ENCODE results near the gene CNDP2. TPM values are rescaled to one million over a fixed set of nuclear protein-coding genes. Genes with fewer than 3 reads are reported as not detected.

Gene CNDP2
- total RNA-seq, 1 experiment from 2014 or later = 161 TPM

DNA sequence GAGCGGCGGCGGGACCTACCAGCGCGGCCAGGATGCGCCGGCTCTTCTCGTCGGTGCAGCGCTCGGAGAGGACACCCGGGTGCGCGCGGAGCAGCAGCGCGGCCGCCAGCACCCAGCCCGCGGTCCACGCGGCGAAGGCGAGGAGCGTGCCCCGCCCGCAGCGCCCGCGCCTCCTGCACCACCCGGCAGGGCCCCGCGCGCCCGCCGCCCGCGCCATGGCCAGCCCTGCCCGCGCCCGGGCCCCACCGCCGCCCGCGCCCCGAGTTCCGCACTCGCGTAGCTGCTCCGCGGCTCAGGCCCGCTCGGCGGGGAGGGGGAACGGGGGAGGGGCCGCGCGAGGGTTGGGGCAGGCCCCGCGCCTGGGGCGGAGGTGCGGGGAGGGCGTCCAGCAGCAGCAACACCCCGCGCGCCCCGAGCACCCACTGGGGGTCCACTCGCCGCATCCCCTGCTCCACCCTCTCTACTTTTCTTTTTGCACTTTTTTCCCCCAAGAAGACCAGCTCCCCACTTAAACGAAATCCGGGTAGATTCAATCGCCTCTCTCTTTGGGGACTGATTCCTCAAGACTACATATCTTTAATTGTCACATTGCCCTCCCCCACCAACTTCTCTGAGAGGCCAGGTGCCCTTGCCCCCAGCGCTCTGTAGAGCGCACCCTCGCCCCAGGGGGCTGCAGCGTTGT lies 39.0 kb upstream of the CNDP2 start, which contains the start of gene DIPK1C:
Gene DIPK1C, minus strand, starts transcription at position 266 of the 682 bp plus-strand sequence. Its CDS starts 49 bp downstream, at position 217.
- BruUV-seq (replicated peaks) = no TSS peak
- Histone ChIP-seq H3K4me2 (no peak within 1 kb of the TSS), H3K9me3 (ENCODE audit: insufficient read depth, low read depth) (no peaks in the 10 kb centered on the region), H3K4me1 (replicated peaks; ENCODE audit: insufficient read depth) (no peaks in the 10 kb centered on the region), H4K20me1 (ENCODE audit: insufficient read depth) (no peaks in the 10 kb centered on the region), H3K9me2 (ENCODE audit: insufficient read depth) (no peaks in the 10 kb centered on the region), H3K36me3 (ENCODE audit: low read depth) (no peaks in the 10 kb centered on the region), H3K27me3 (ENCODE audit: insufficient read depth, low read depth) (peaks cover 77% of the 10 kb centered on the region), H2AFZ (no peak within 1 kb of the TSS), H3K4me3 (no peak within 1 kb of the TSS), H3F3A (ENCODE audit: insufficient read depth, low read depth) (no peaks in the 10 kb centered on the region), H3K79me2 (ENCODE audit: low read depth) (no peaks in the 10 kb centered on the region), H3K27ac (no peak within 1 kb of the TSS)
- CTCF ChIA-PET = no interaction called here
- DNase-seq = no peak
- POLR2A ChIA-PET (ENCODE audit: unreplicated experiment) = no interaction called here
- intact Hi-C loops (cut with micrococcal nuclease; ENCODE audit: unreplicated experiment) = no loop called here
- TF ChIP-seq, protein P1, sequence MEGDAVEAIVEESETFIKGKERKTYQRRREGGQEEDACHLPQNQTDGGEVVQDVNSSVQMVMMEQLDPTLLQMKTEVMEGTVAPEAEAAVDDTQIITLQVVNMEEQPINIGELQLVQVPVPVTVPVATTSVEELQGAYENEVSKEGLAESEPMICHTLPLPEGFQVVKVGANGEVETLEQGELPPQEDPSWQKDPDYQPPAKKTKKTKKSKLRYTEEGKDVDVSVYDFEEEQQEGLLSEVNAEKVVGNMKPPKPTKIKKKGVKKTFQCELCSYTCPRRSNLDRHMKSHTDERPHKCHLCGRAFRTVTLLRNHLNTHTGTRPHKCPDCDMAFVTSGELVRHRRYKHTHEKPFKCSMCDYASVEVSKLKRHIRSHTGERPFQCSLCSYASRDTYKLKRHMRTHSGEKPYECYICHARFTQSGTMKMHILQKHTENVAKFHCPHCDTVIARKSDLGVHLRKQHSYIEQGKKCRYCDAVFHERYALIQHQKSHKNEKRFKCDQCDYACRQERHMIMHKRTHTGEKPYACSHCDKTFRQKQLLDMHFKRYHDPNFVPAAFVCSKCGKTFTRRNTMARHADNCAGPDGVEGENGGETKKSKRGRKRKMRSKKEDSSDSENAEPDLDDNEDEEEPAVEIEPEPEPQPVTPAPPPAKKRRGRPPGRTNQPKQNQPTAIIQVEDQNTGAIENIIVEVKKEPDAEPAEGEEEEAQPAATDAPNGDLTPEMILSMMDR (conservative IDR thresholded peaks at IDR 0.05) = no peak
- TF ChIP-seq EZH2 (IDR thresholded peaks at IDR 0.05; ENCODE audit: low read depth) = no peak

DNA sequence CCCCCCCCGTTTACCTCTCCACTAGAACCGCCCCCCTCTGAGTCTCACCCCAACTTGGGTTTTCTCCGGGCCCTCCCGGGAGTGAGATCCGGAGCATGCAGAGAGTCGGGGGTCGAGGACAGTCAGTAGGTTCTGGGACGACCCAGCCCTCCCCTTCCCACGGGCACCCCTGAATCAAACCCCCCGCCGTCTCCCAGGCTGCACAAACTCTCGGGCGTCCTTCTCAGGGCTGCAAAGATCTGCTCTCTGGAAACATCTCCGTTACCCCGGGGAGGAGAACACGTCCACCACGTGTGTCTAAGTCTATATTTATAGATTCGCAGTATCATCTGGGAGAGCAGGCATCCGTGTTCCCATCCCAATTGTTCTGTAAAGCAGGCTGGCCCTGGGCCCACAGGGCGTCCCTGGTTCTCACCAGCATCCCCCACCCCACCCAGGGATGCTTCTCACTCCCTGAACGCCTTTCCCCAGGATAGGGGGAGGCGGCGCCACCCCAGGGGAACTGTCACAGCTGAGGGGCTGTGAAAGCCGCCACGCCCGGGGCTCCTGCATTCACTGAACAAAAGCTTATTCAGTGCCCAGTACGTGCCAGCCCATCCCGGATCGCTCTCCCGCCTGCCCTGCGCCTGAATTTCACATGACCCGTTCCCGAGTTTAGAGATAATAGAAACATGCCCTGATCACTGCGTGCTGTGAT lies 38.3 kb upstream of the CNDP2 start:
- Histone ChIP-seq H3K4me1 (replicated peaks; ENCODE audit: insufficient read depth) (no peaks in the 10 kb centered on the region), H3K27ac (no peak overlapping the region), H3F3A (ENCODE audit: insufficient read depth, low read depth) (no peaks in the 10 kb centered on the region), H3K27me3 (ENCODE audit: insufficient read depth, low read depth) (peaks cover 77% of the 10 kb centered on the region), H4K20me1 (ENCODE audit: insufficient read depth) (no peaks in the 10 kb centered on the region), H3K9me2 (ENCODE audit: insufficient read depth) (no peaks in the 10 kb centered on the region), H3K9me3 (ENCODE audit: insufficient read depth, low read depth) (no peaks in the 10 kb centered on the region), H3K36me3 (ENCODE audit: low read depth) (no peaks in the 10 kb centered on the region), H3K4me2 (no peak overlapping the region), H3K79me2 (ENCODE audit: low read depth) (no peaks in the 10 kb centered on the region), H2AFZ (no peak overlapping the region), H3K4me3 (no peak overlapping the region)
- BruUV-seq (replicated peaks) = no TSS peak
- no peak for DNase-seq
- ChIA-PET CTCF (no interaction called here), POLR2A (ENCODE audit: unreplicated experiment) (no interaction called here)
- intact Hi-C loops (cut with micrococcal nuclease; ENCODE audit: unreplicated experiment) = no loop called here
- TF ChIP-seq, protein P1 (conservative IDR thresholded peaks at IDR 0.05) = no peak
- TF ChIP-seq EZH2 (IDR thresholded peaks at IDR 0.05; ENCODE audit: low read depth) = no peak

DNA sequence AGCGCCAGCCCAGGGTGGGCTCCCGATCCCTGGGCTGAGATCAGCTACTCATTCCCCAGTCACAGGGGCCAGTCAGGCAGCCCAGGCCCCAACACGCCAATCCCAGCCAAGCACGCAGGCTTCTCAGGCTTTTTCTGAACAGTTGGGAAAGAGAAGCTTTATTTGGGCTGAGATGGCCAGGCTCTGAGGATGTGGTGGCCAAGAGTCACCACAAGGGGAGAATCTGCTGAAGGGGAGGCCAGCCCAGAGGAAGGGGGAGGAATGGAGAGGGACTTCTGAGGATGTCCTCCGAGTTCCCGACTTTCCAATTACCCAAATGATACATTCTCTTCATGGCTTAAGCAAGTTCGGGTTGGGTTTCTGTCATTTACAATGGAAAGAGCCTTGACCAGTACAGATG lies 36.3 kb upstream of the CNDP2 start:
- intact Hi-C loops (cut with micrococcal nuclease; ENCODE audit: unreplicated experiment) = no loop called here
- no peak overlapping the region for H3K4me3 ChIP-seq
- H4K20me1 ChIP-seq (ENCODE audit: insufficient read depth) = no peaks in the 10 kb centered on the region
- no peaks in the 10 kb centered on the region for H3K4me1 ChIP-seq (replicated peaks; ENCODE audit: insufficient read depth)
- H3K4me2 ChIP-seq = no peak overlapping the region
- no peak overlapping the region for H2AFZ ChIP-seq
- no peaks in the 10 kb centered on the region for H3F3A ChIP-seq (ENCODE audit: insufficient read depth, low read depth)
- no peaks in the 10 kb centered on the region for H3K9me3 ChIP-seq (ENCODE audit: insufficient read depth, low read depth)
- ChIA-PET POLR2A (ENCODE audit: unreplicated experiment) (no interaction called here), CTCF (no interaction called here)
- H3K9me2 ChIP-seq (ENCODE audit: insufficient read depth) = no peaks in the 10 kb centered on the region
- no peaks in the 10 kb centered on the region for H3K79me2 ChIP-seq (ENCODE audit: low read depth)
- no peak overlapping the region for H3K27ac ChIP-seq
- H3K36me3 ChIP-seq (ENCODE audit: low read depth) = no peaks in the 10 kb centered on the region
- peaks cover 75% of the 10 kb centered on the region for H3K27me3 ChIP-seq (ENCODE audit: insufficient read depth, low read depth)
- no peak for TF ChIP-seq EZH2 (IDR thresholded peaks at IDR 0.05; ENCODE audit: low read depth)
- TF ChIP-seq, protein P1 (conservative IDR thresholded peaks at IDR 0.05) = no peak; the same call in 1 of the 2 replicates
- no peak for DNase-seq
- BruUV-seq (replicated peaks) = no TSS peak
